K562 (cell line): ENCODE results near the gene TRAK1. TPM values are rescaled to one million over a fixed set of nuclear protein-coding genes. Genes with fewer than 3 reads are reported as not detected.

Source experiments
- ATAC-seq: fragments of 200-7000 bp; cut with Tn5 transposase; 3 replicates; pipeline ENCODE4 v1.9.1; 2020; ENCODE audit warnings: moderate library complexity
- BruUV-seq: library from RNA; stranded (reverse); fragments of 400-500 nt; replicated peaks from 2 replicates; lab custom pipeline; 2021; lab: Mats Ljungman, UMichigan
- CTCF ChIA-PET: fragments of 300-600 bp; formaldehyde crosslinking; extraction: SDS; loops from one replicate; lab custom pipeline; 2021; ENCODE audit warnings: low intra/inter-chr PET ratio; lab: Yijun Ruan, JAX
- POLR2A ChIA-PET: fragments of 300-600, 350-650 bp; sonication (Branson Sonifier 250); formaldehyde crosslinking; extraction: SDS; loops from one replicate; lab custom pipeline; 2021; ENCODE audit warnings: antibody characterized with exemption, inconsistent platforms; lab: Yijun Ruan, JAX
- DNase-seq, 4 experiments: peaks; one replicate each; pipeline versions ENCODE4 v3.0.0 to v3.0.0-alpha.2; 2011 to 2018; ENCODE audit warnings: low spot score in 3 of 4, mixed read lengths in 3 of 4; ENCODE audit errors: extremely low read depth in 1 of 4
- FAIRE-seq: peaks from 2 replicates; lab custom pipeline; 2011; peaks lifted over from hg19 to GRCh38; lab: Jason Lieb, UNC
- H2AFZ ChIP-seq: 2 replicates; pipeline ENCODE4 v1.6.0; 2011; ENCODE audit warnings: low read depth, low read length, control low read depth, inconsistent platforms
- H3K27ac ChIP-seq: fragments of 200-600 bp; 3 replicates; pipeline ENCODE4 v1.8.0; 2011; ENCODE audit warnings: low read depth, mild to moderate bottlenecking, control low read depth, inconsistent platforms, low read length, moderate library complexity, mixed read lengths; ENCODE audit errors: extremely low read depth
- H3K27me3 ChIP-seq, 2 experiments: fragments of 300-600 bp in 1 of 2; 2 replicates in 1 of 2; 3 replicates in 1 of 2; pipeline versions ENCODE4 v1.6.0 to v1.8.0; 2011; ENCODE audit warnings: inconsistent platforms in 2 of 2, low read length in 2 of 2, mild to moderate bottlenecking in 1 of 2, mixed read lengths in 1 of 2, moderate library complexity in 1 of 2; ENCODE audit not compliant: control insufficient read depth in 2 of 2, insufficient read depth in 2 of 2
- H3K36me3 ChIP-seq: fragments of 300-600 bp; 3 replicates; pipeline ENCODE4 v1.8.0; 2011; ENCODE audit warnings: mild to moderate bottlenecking, low read length, inconsistent platforms; ENCODE audit not compliant: control insufficient read depth, insufficient read depth
- H3K4me1 ChIP-seq, 2 experiments: fragments of 200-600 bp in 1 of 2; replicated peaks in 1 of 2; 2 replicates in 1 of 2; 3 replicates in 1 of 2; pipeline versions ENCODE4 v1.5.1 to v1.8.0; 2011; ENCODE audit warnings: inconsistent platforms in 2 of 2, low read length in 2 of 2, mild to moderate bottlenecking in 1 of 2, mixed read lengths in 1 of 2, moderate library complexity in 1 of 2; ENCODE audit not compliant: control insufficient read depth in 2 of 2, insufficient read depth in 2 of 2
- H3K4me2 ChIP-seq: 2 replicates; pipeline ENCODE4 v1.6.1; 2011; ENCODE audit warnings: low read length, control low read depth, inconsistent platforms, mixed read lengths; ENCODE audit not compliant: insufficient read depth
- H3K4me3 ChIP-seq: fragments of 200-600 bp; sonication (generic), shearing (Covaris generic); 2 replicates; pipeline ENCODE4 v1.5.1; 2016; ENCODE audit warnings: control low read depth, inconsistent platforms
- H3K79me2 ChIP-seq: fragments of 200-600 bp; 3 replicates; pipeline ENCODE4 v1.8.0; 2011; ENCODE audit warnings: low read length, inconsistent platforms; ENCODE audit not compliant: control insufficient read depth, insufficient read depth
- H3K9ac ChIP-seq, 2 experiments: 2 replicates each; pipeline versions ENCODE4 v1.6.0 to v1.6.1; 2011; ENCODE audit warnings: low read depth in 2 of 2, low read length in 2 of 2, control low read depth in 1 of 2, inconsistent platforms in 1 of 2, mild to moderate bottlenecking in 1 of 2, mixed read lengths in 1 of 2; ENCODE audit not compliant: insufficient read depth in 1 of 2
- H3K9me1 ChIP-seq: one replicate; pipeline ENCODE4 v1.6.0; 2011; ENCODE audit warnings: inconsistent platforms, mild to moderate bottlenecking, low read length, moderate library complexity; ENCODE audit not compliant: control insufficient read depth, insufficient read depth
- H3K9me3 ChIP-seq: replicated peaks from 2 replicates; pipeline ENCODE4 v1.5.1; 2011; ENCODE audit warnings: low read depth, low read length, inconsistent platforms; ENCODE audit not compliant: control insufficient read depth, insufficient read depth
- H4K20me1 ChIP-seq: replicated peaks from 2 replicates; pipeline ENCODE4 v1.6.1; 2011; ENCODE audit warnings: low read length, inconsistent platforms, mixed read lengths; ENCODE audit not compliant: control insufficient read depth, insufficient read depth
- CC2D1A ChIP-seq: fragments of 450-650 bp; IDR thresholded peaks from 2 replicates; pipeline ENCODE4 v1.6.1; 2017; ENCODE audit warnings: mild to moderate bottlenecking
- CREB1 ChIP-seq, 2 experiments: sonication (generic) in 1 of 2; formaldehyde crosslinking in 1 of 2; IDR thresholded peaks; 2 replicates each; pipeline versions ENCODE4 v1.6.1 to v1.8.0; 2012 to 2022; ENCODE audit warnings: inconsistent platforms in 1 of 2, mild to moderate bottlenecking in 1 of 2, missing genetic modification reagents in 1 of 2, moderate library complexity in 1 of 2
- EP400 ChIP-seq: fragments of 450-650 bp; IDR thresholded peaks from 2 replicates; pipeline ENCODE4 v1.6.1; 2017; ENCODE audit warnings: antibody characterized with exemption, mild to moderate bottlenecking, moderate library complexity
- HBP1 ChIP-seq: fragments of 450-650 bp; formaldehyde crosslinking; IDR thresholded peaks from 2 replicates; pipeline ENCODE4 v1.4.0; 2022; ENCODE audit warnings: missing genetic modification characterization
- RFX1 ChIP-seq: fragments of 450-650 bp; IDR thresholded peaks from 2 replicates; pipeline ENCODE4 v1.6.1; 2016; ENCODE audit warnings: mild to moderate bottlenecking, moderate library complexity
- SNRNP70 ChIP-seq: fragments of 200-400 bp; formaldehyde crosslinking; optimal IDR thresholded peaks from 2 replicates; pipeline ENCODE3; 2017; ENCODE audit warnings: low read depth, low read length
- YY1 ChIP-seq, 3 experiments: IDR thresholded peaks; 2 replicates each; pipeline ENCODE4 v1.6.1; 2011; ENCODE audit warnings: low read length in 2 of 3, mild to moderate bottlenecking in 2 of 3, moderate library complexity in 2 of 3, borderline replicate concordance in 1 of 3, control low read depth in 1 of 3, low read depth in 1 of 3; ENCODE audit not compliant: insufficient read depth in 3 of 3, insufficient replicate concordance in 2 of 3, control insufficient read depth in 1 of 3, insufficient read length in 1 of 3; ENCODE audit errors: extremely low read depth in 1 of 3
- WGBS: fragments of 100-300 bp; shearing (Covaris generic); methylation state at CpG from one replicate; pipeline ENCODE4 v1.1.6; 2016; ENCODE audit warnings: low coverage, mixed read lengths; ENCODE audit not compliant: insufficient coverage; ENCODE audit errors: missing lambda C conversion rate; 5-methylcytosine and 5-hydroxymethylcytosine counted together
- in situ Hi-C: fragments of 300-500 bp; cut with MboI; formaldehyde crosslinking; loops from 4 replicates; pipeline ENCODE4 v1.15.0; 2018; ENCODE audit warnings: inconsistent platforms, mixed read lengths
- intact Hi-C: fragments of 100-400 bp; cut with micrococcal nuclease; formaldehyde crosslinking; loops from 2 replicates; pipeline ENCODE4 v1.14.2; 2022
- polyA plus RNA-seq, 8 experiments: library from polyadenylated mRNA; depleted of rRNA in 4 of 8; stranded (reverse) in 5 of 8; unstranded in 3 of 8; fragments of >200 nt; fragmentation: Nextera tagmentation in 2 of 8; fragmentation: Illumina TruSeq in 1 of 8; extraction: Ambion mirVana in 2 of 8; extraction: Trizol in 1 of 8; gene quantifications; 2 replicates each; pipeline versions ENCODE4 v1.2.1 to v1.2.3, GENCODE V29; 2011 to 2014; ENCODE audit warnings: inconsistent platforms in 1 of 8, missing spikeins in 1 of 8
- total RNA-seq, 7 experiments: library from RNA; depleted of rRNA in 6 of 7; stranded (reverse); fragments of >200 nt in 6 of 7; fragmentation: Illumina TruSeq in 2 of 7; extraction: Trizol in 2 of 7; gene quantifications; 2 replicates each; pipeline versions ENCODE4 v1.2.1 to v1.2.3, GENCODE V29; 2011 to 2021; ENCODE audit warnings: low replicate concordance in 1 of 7
- TF ChIP-seq, protein P1 (sequence below): sonication (generic); formaldehyde crosslinking; IDR thresholded peaks from 2 replicates; pipeline ENCODE4 v1.8.1; 2023; ENCODE audit warnings: mild to moderate bottlenecking, missing genetic modification reagents

Gene TRAK1
- total and polyA plus RNA-seq, 9 of the 15 experiments (the other 6 are each of a cell fraction or from before 2014, with no cell fraction given) = 5.3 to 28.5 (median 17.5) TPM

- H2AFZ ChIP-seq = no peak overlapping the region
- ATAC-seq (no peak), DNase-seq (no peak), FAIRE-seq (no peak)
- in situ Hi-C loops (loop anchor here (25.0 kb wide), 1 partner anchor 166 kb away; no protein-coding TSS in a partner anchor), intact Hi-C loops (no loop called here)
- H4K20me1 ChIP-seq = no peaks in the 10 kb centered on the region
- no peaks in the 10 kb centered on the region for H3K9me1 ChIP-seq
- ChIA-PET POLR2A (interaction anchor here (0.9 kb wide), 1 partner anchor 9 kb away, joined by 4 read pairs; no protein-coding TSS in a partner anchor), CTCF (no interaction called here)
- H3K9ac ChIP-seq = no peak overlapping the region
- no peak overlapping the region for H3K27ac ChIP-seq
- WGBS = 96% methylated on average over 2 of the region's 3 CpGs
- H3K36me3 ChIP-seq = no peaks in the 10 kb centered on the region
- H3K79me2 ChIP-seq = peaks cover 13% of the 10 kb centered on the region; the same call in 2 of the 3 replicates
- H3K4me3 ChIP-seq = no peak overlapping the region
- no peaks in the 10 kb centered on the region for H3K9me3 ChIP-seq
- TF ChIP-seq SNRNP70 (no peak), CREB1 (IDR thresholded peaks at IDR 0.05) (no peak), CREB1 (CRISPR knock-in tag; IDR thresholded peaks at IDR 0.05) (no peak), CC2D1A (no peak), YY1 (IDR thresholded peaks at IDR 0.05; ENCODE audit: borderline replicate concordance in 1 of 3, control insufficient read depth in 1 of 3, extremely low read depth in 1 of 3, insufficient read depth in 3 of 3, insufficient read length in 1 of 3, insufficient replicate concordance in 2 of 3, low read depth in 1 of 3, low read length in 2 of 3) (no peak), EP400 (no peak), HBP1 (CRISPR knock-in tag) (no peak), RFX1 (no peak)
- TF ChIP-seq, protein P1, sequence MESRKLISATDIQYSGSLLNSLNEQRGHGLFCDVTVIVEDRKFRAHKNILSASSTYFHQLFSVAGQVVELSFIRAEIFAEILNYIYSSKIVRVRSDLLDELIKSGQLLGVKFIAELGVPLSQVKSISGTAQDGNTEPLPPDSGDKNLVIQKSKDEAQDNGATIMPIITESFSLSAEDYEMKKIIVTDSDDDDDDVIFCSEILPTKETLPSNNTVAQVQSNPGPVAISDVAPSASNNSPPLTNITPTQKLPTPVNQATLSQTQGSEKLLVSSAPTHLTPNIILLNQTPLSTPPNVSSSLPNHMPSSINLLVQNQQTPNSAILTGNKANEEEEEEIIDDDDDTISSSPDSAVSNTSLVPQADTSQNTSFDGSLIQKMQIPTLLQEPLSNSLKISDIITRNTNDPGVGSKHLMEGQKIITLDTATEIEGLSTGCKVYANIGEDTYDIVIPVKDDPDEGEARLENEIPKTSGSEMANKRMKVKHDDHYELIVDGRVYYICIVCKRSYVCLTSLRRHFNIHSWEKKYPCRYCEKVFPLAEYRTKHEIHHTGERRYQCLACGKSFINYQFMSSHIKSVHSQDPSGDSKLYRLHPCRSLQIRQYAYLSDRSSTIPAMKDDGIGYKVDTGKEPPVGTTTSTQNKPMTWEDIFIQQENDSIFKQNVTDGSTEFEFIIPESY = no peak
- no peaks in the 10 kb centered on the region for H3K4me1 ChIP-seq
- no peak overlapping the region for H3K4me2 ChIP-seq
- H3K27me3 ChIP-seq = no peaks in the 10 kb centered on the region
- no TSS peak for BruUV-seq
Measured at GRCh38 chr3:42078677-42079076, 12.5 kb upstream of the TRAK1 start.
